Astrocyte (in vitro differentiated cells and primary cell): ENCODE data around the gene BTBD6.

Source experiments
- CTCF ChIP-seq: IDR thresholded peaks from 2 replicates; pipeline ENCODE4 v1.5.1; 2011; ENCODE audit warnings: low read depth, mild to moderate bottlenecking, inconsistent platforms, low read length, moderate library complexity; ENCODE audit not compliant: insufficient read depth
- EZH2 ChIP-seq: IDR thresholded peaks from 2 replicates; pipeline ENCODE4 v1.6.1; 2012; ENCODE audit warnings: mild to moderate bottlenecking, low read length, inconsistent platforms; ENCODE audit not compliant: insufficient read depth

DNA sequence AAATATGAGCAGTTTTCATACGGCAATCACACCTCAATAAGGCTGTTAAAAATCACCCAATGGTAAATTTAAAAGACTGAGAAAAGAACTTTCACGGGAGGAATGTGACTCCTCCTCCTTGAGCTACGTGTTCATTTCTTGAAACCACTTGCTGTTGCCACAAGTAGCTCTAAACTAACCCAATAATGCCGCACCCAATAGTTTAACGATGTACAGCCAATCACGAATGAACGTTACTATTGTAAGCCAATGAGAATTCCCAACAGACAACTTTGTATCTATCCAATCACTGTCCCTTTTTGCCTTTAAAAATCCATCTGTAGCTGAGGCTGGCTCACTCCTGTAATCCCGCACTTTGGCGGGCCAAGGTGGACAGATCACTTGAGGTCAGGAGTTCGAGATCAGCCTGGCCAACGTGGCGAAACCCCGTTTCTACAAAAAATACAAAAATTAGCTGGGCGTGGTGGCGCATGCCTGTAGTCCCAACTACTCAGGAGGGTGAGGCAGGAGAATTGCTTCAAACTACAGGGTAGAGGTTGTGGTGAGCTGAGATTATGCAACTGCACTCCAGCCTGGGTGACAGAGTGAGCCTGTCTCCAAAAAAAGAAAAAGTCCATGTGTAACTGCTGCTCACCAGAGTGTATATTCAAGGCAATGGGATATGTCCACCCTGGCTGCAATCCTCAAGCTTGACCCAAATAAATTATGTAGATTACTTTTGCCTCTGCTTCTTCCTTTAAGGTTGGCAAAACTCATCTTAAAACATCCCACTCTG, 24.4 kb upstream of the BTBD6 start:
- TF ChIP-seq CTCF (no peak), EZH2 (no peak)
